Ishikawa (cell line): ENCODE data around the gene ENHO.

Source experiments
- CEBPB ChIP-seq: IDR thresholded peaks from 2 replicates; pipeline ENCODE4 v1.6.1; 2012
- CREB1 ChIP-seq: IDR thresholded peaks from 2 replicates; pipeline ENCODE4 v1.6.1; 2012; ENCODE audit warnings: low read depth
- EGR1 ChIP-seq: IDR thresholded peaks from 2 replicates; pipeline ENCODE4 v1.6.1; 2012
- EP300 ChIP-seq: IDR thresholded peaks from 2 replicates; pipeline ENCODE4 v1.6.1; 2012; ENCODE audit warnings: borderline replicate concordance
- FOXM1 ChIP-seq: IDR thresholded peaks from 2 replicates; pipeline ENCODE4 v1.6.1; 2012; ENCODE audit warnings: low read depth, borderline replicate concordance
- NFIC ChIP-seq: IDR thresholded peaks from 2 replicates; pipeline ENCODE4 v1.6.1; 2012
- RAD21 ChIP-seq: IDR thresholded peaks from 2 replicates; pipeline ENCODE4 v1.6.1; 2012; ENCODE audit warnings: low read depth
- TAF1 ChIP-seq: IDR thresholded peaks from 2 replicates; pipeline ENCODE4 v1.6.1; 2012; ENCODE audit warnings: low read depth, mild to moderate bottlenecking
- TCF12 ChIP-seq: IDR thresholded peaks from 2 replicates; pipeline ENCODE4 v1.6.1; 2012; ENCODE audit warnings: low read depth
- YY1 ChIP-seq: IDR thresholded peaks from 2 replicates; pipeline ENCODE4 v1.6.1; 2012; ENCODE audit warnings: low read depth
- ZBTB7A ChIP-seq: IDR thresholded peaks from 2 replicates; pipeline ENCODE4 v1.6.1; 2012; ENCODE audit warnings: low read depth
- TF ChIP-seq, protein P1 (sequence below): IDR thresholded peaks from 2 replicates; pipeline ENCODE4 v1.6.1; 2012
- TF ChIP-seq, protein P2 (sequence below): IDR thresholded peaks from 2 replicates; pipeline ENCODE4 v1.6.1; 2012; ENCODE audit warnings: low read depth, mild to moderate bottlenecking
- TF ChIP-seq, protein P3 (sequence below): IDR thresholded peaks from 2 replicates; pipeline ENCODE4 v1.6.1; 2012

DNA sequence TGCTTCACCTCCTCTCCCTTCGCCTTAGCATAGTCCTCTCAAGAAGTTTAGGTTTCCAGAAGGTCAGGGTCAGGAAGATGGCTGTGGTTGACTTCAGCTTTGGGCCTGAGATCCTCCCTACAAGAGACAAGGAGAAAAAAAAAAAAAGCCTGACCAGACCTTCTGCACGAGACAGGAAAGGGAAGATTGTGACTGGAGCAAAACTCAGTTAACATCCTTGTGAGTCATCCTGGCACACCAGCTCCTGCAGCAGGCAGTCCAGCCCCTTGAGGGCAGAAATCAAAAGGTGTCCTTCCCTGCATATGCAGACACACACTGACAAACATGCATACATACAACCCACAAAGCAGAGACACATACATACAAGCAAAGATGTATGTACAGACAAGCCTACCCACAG, 18.0 kb upstream of the ENHO start:
- no peak for TF ChIP-seq EP300
- TF ChIP-seq TAF1 = no peak
- TF ChIP-seq, protein P1, sequence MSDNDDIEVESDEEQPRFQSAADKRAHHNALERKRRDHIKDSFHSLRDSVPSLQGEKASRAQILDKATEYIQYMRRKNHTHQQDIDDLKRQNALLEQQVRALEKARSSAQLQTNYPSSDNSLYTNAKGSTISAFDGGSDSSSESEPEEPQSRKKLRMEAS = no peak
- TF ChIP-seq, protein P2, sequence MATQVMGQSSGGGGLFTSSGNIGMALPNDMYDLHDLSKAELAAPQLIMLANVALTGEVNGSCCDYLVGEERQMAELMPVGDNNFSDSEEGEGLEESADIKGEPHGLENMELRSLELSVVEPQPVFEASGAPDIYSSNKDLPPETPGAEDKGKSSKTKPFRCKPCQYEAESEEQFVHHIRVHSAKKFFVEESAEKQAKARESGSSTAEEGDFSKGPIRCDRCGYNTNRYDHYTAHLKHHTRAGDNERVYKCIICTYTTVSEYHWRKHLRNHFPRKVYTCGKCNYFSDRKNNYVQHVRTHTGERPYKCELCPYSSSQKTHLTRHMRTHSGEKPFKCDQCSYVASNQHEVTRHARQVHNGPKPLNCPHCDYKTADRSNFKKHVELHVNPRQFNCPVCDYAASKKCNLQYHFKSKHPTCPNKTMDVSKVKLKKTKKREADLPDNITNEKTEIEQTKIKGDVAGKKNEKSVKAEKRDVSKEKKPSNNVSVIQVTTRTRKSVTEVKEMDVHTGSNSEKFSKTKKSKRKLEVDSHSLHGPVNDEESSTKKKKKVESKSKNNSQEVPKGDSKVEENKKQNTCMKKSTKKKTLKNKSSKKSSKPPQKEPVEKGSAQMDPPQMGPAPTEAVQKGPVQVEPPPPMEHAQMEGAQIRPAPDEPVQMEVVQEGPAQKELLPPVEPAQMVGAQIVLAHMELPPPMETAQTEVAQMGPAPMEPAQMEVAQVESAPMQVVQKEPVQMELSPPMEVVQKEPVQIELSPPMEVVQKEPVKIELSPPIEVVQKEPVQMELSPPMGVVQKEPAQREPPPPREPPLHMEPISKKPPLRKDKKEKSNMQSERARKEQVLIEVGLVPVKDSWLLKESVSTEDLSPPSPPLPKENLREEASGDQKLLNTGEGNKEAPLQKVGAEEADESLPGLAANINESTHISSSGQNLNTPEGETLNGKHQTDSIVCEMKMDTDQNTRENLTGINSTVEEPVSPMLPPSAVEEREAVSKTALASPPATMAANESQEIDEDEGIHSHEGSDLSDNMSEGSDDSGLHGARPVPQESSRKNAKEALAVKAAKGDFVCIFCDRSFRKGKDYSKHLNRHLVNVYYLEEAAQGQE = no peak
- TF ChIP-seq EGR1 = no peak
- TF ChIP-seq YY1 = no peak
- TF ChIP-seq FOXM1 = no peak
- TF ChIP-seq TCF12 = no peak
- TF ChIP-seq ZBTB7A = no peak
- TF ChIP-seq NFIC = no peak
- TF ChIP-seq, protein P3, sequence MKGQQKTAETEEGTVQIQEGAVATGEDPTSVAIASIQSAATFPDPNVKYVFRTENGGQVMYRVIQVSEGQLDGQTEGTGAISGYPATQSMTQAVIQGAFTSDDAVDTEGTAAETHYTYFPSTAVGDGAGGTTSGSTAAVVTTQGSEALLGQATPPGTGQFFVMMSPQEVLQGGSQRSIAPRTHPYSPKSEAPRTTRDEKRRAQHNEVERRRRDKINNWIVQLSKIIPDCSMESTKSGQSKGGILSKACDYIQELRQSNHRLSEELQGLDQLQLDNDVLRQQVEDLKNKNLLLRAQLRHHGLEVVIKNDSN = no peak
- no peak for TF ChIP-seq CREB1
- no peak for TF ChIP-seq RAD21
- no peak for TF ChIP-seq CEBPB
